GM18502 (cell line): ENCODE data around the gene PER2.
A peak's percentile ranks its signal among the peaks of the same experiment; 100 is the strongest.

Experiments used
- ATAC-seq: cut with Tn5 transposase; IDR thresholded peaks from one replicate; pipeline ENCODE4 v1.9.1; 2021; ENCODE audit warnings: mild to moderate bottlenecking; ENCODE audit not compliant: unreplicated experiment, poor library complexity

The PER2 gene

GRCh38 chr2:238270606-238271005 lies 17.8 kb downstream of the PER2 start:
- no peak for ATAC-seq

GRCh38 chr2:238269741-238270140 lies 18.7 kb downstream of the PER2 start:
- ATAC-seq: no peak

GRCh38 chr2:238267884-238268680 lies 20.3 kb downstream of the PER2 start:
- no peak for ATAC-seq

GRCh38 chr2:238267341-238267710 lies 21.1 kb downstream of the PER2 start:
- no peak for ATAC-seq

- no peak for ATAC-seq
These were observed 22.8 kb downstream of the PER2 start for GRCh38 chr2:238265605-238266004.

- ATAC-seq: no peak
These were observed 24.3 kb downstream of the PER2 start for GRCh38 chr2:238264072-238264460.

GRCh38 chr2:238263204-238264071 lies 25.0 kb downstream of the PER2 start:
- peak; percentile 45 for ATAC-seq

- no peak for ATAC-seq
These were observed 25.8 kb downstream of the PER2 start for GRCh38 chr2:238262496-238263122.

GRCh38 chr2:238261718-238262375 lies 26.6 kb downstream of the PER2 start:
- no peak for ATAC-seq

- no peak for ATAC-seq
These were observed 27.5 kb downstream of the PER2 start for GRCh38 chr2:238260883-238261282.

- no peak for ATAC-seq
These were observed 29.1 kb downstream of the PER2 start for GRCh38 chr2:238259061-238260020.

GRCh38 chr2:238257786-238258700 lies 30.4 kb downstream of the PER2 start:
- no peak for ATAC-seq

- no peak for ATAC-seq
These were observed 31.8 kb downstream of the PER2 start for GRCh38 chr2:238256594-238257104.

GRCh38 chr2:238256111-238256510 lies 32.3 kb downstream of the PER2 start:
- ATAC-seq: no peak

GRCh38 chr2:238255636-238256035 lies 32.8 kb downstream of the PER2 start:
- no peak for ATAC-seq

- ATAC-seq: no peak
These were observed 33.3 kb downstream of the PER2 start for GRCh38 chr2:238255151-238255551.

GRCh38 chr2:238254095-238254723 lies 34.2 kb downstream of the PER2 start:
- no peak for ATAC-seq
